A549 (cell line): ENCODE data around the gene IDUA. TPM values are rescaled to one million over a fixed set of nuclear protein-coding genes. Genes with fewer than 3 reads are reported as not detected.
A peak's percentile ranks its signal among the peaks of the same experiment; 100 is the strongest.

Source experiments
- ATAC-seq, 2 experiments: fragments of 200-7000 bp in 1 of 2; fragments of >200 bp in 1 of 2; cut with Nextera tagmentation in 1 of 2; cut with Tn5 transposase in 1 of 2; 3 replicates each; pipeline versions ENCODE4 v1.8.0 to v1.9.1; 2018 to 2020; ENCODE audit warnings: mild to moderate bottlenecking in 1 of 2, moderate library complexity in 1 of 2
- CTCF ChIA-PET: fragments of 300-600 bp; sonication (Branson Sonifier 250); formaldehyde crosslinking; extraction: SDS; loops from one replicate; lab custom pipeline; 2021; ENCODE audit warnings: antibody characterized with exemption, inconsistent platforms; lab: Yijun Ruan, JAX
- POLR2A ChIA-PET: fragments of 350-600 bp; formaldehyde crosslinking; extraction: SDS; loops from one replicate; lab custom pipeline; 2021; ENCODE audit warnings: antibody characterized with exemption, inconsistent platforms; lab: Yijun Ruan, JAX
- DNase-seq, 2 experiments: peaks; one replicate each; pipeline versions ENCODE4 v3.0.0 to v3.0.0-alpha.2; 2011 to 2016; ENCODE audit warnings: low read depth in 1 of 2, low spot score in 1 of 2
- FAIRE-seq: peaks from 2 replicates; lab custom pipeline; 2011; peaks lifted over from hg19 to GRCh38; lab: Jason Lieb, UNC
- H3K27ac ChIP-seq, 2 experiments: fragments of >200 bp; sonication (Bioruptor Twin); formaldehyde crosslinking; 3 replicates each; pipeline ENCODE4 v1.5.1; 2016 to 2017
- H3K4me1 ChIP-seq: fragments of >200 bp; sonication (Bioruptor Twin); formaldehyde crosslinking; 3 replicates; pipeline ENCODE4 v1.6.1; 2016
- H3K4me2 ChIP-seq: fragments of >200 bp; sonication (Bioruptor Twin); formaldehyde crosslinking; 3 replicates; pipeline ENCODE4 v1.6.1; 2016
- H3K4me3 ChIP-seq: fragments of >200 bp; sonication (Bioruptor Twin); formaldehyde crosslinking; 3 replicates; pipeline ENCODE4 v1.5.1; 2016
- H3K9me3 ChIP-seq: fragments of >200 bp; sonication (Bioruptor Twin); formaldehyde crosslinking; 3 replicates; pipeline ENCODE4 v1.6.1; 2016
- CBX2 ChIP-seq: fragments of 200-600 bp; sonication (generic); IDR thresholded peaks from 2 replicates; pipeline ENCODE4 v1.6.1; 2016; ENCODE audit warnings: low read depth, mild to moderate bottlenecking, borderline replicate concordance
- CBX8 ChIP-seq: fragments of 200-600 bp; sonication (generic); IDR thresholded peaks from 2 replicates; pipeline ENCODE4 v1.6.1; 2016
- CEBPB ChIP-seq, 2 experiments: fragments of >200 bp in 1 of 2; sonication (Bioruptor Twin) in 1 of 2; formaldehyde crosslinking in 1 of 2; IDR thresholded peaks; 2 replicates each; pipeline ENCODE4 v1.6.1; 2012 to 2016
- CHD2 ChIP-seq: fragments of 150-350 bp; IDR thresholded peaks from 2 replicates; pipeline ENCODE4 v1.6.1; 2014; ENCODE audit warnings: low read length; ENCODE audit not compliant: partially characterized antibody
- EHF ChIP-seq: fragments of 250-450 bp; sonication (Bioruptor Pico); IDR thresholded peaks from 2 replicates; pipeline ENCODE4 v1.5.0; 2020; ENCODE audit warnings: mild to moderate bottlenecking
- ESRRA ChIP-seq: fragments of 150-350 bp; IDR thresholded peaks from 2 replicates; pipeline ENCODE4 v1.6.1; 2014; ENCODE audit warnings: mild to moderate bottlenecking, low read length, borderline replicate concordance
- HDAC2 ChIP-seq: fragments of 200-600 bp; sonication (generic); IDR thresholded peaks from 2 replicates; pipeline ENCODE4 v1.6.1; 2016
- HOXB13 ChIP-seq: fragments of 250-450 bp; sonication (Bioruptor Pico); IDR thresholded peaks from 2 replicates; pipeline ENCODE4 v1.5.0; 2020; ENCODE audit warnings: low read depth, mild to moderate bottlenecking, moderate library complexity
- JUN ChIP-seq, 2 experiments: fragments of >200 bp; sonication (Bioruptor Twin); formaldehyde crosslinking; IDR thresholded peaks; 2 replicates in 1 of 2; 3 replicates in 1 of 2; pipeline ENCODE4 v1.6.1; 2016 to 2017
- MYC ChIP-seq: IDR thresholded peaks from 2 replicates; pipeline ENCODE4 v1.6.1; 2012; ENCODE audit warnings: mild to moderate bottlenecking, inconsistent platforms, low read length, improper control_type of control experiment, borderline replicate concordance
- NFE2L2 ChIP-seq: fragments of 150-350 bp; conservative IDR thresholded peaks from 2 replicates; pipeline ENCODE4 v1.6.1; 2014; ENCODE audit warnings: low read length
- NR3C1 ChIP-seq: fragments of >200 bp; sonication (Bioruptor Twin); formaldehyde crosslinking; IDR thresholded peaks from 3 replicates; pipeline ENCODE4 v1.6.1; 2017
- PHF8 ChIP-seq: fragments of 200-600 bp; sonication (generic); IDR thresholded peaks from 2 replicates; pipeline ENCODE4 v1.6.1; 2016; ENCODE audit warnings: low read depth, mild to moderate bottlenecking, antibody characterized with exemption, moderate library complexity, borderline replicate concordance
- POLR2AphosphoS2 ChIP-seq: conservative IDR thresholded peaks from 2 replicates; pipeline ENCODE4 v1.6.1; 2012; ENCODE audit warnings: low read length, improper control_type of control experiment, inconsistent platforms
- RARB ChIP-seq: fragments of 250-450 bp; sonication (Bioruptor Pico); IDR thresholded peaks from 2 replicates; pipeline ENCODE4 v1.8.0; 2021; ENCODE audit warnings: mild to moderate bottlenecking, moderate library complexity
- RNF2 ChIP-seq: fragments of 200-600 bp; sonication (generic); IDR thresholded peaks from 2 replicates; pipeline ENCODE4 v1.6.1; 2016; ENCODE audit warnings: low read depth, mild to moderate bottlenecking, antibody characterized with exemption, moderate library complexity, borderline replicate concordance
- ZFP36 ChIP-seq: fragments of 450-650 bp; IDR thresholded peaks from 2 replicates; pipeline ENCODE4 v1.6.1; 2014; ENCODE audit warnings: borderline replicate concordance; ENCODE audit not compliant: partially characterized antibody
- WGBS: methylation state at CpG from one replicate; pipeline ENCODE4 v1.1.6; 2017; ENCODE audit errors: missing lambda C conversion rate; 5-methylcytosine and 5-hydroxymethylcytosine counted together
- polyA plus RNA-seq, 4 experiments: library from polyadenylated mRNA; depleted of rRNA in 3 of 4; stranded (reverse); fragments of >200 nt; fragmentation: RNase III in 1 of 4; extraction: RNeasy Plus Mini Kit Qiagen cat#74134 plus additional on column Dnase treatment in 1 of 4; gene quantifications; 2 replicates in 3 of 4; 3 replicates in 1 of 4; pipeline ENCODE4 v1.2.3, GENCODE V29; 2011 to 2017
- TF ChIP-seq, protein P1 (sequence below): IDR thresholded peaks from 2 replicates; pipeline ENCODE4 v1.6.1; 2012; ENCODE audit warnings: low read depth, borderline replicate concordance
- TF ChIP-seq, protein P2 (sequence below): fragments of 200-600 bp; sonication (generic); IDR thresholded peaks from 2 replicates; pipeline ENCODE4 v1.6.1; 2016; ENCODE audit warnings: antibody characterized with exemption, mild to moderate bottlenecking, moderate library complexity
- TF ChIP-seq, protein P3 (sequence below): fragments of >200 bp; sonication (Bioruptor Twin); formaldehyde crosslinking; IDR thresholded peaks from 2 replicates; pipeline ENCODE4 v1.6.1; 2016

Gene IDUA
- polyA plus RNA-seq, 2 of the 4 experiments (the other 2 are of a cell fraction): 3.1 to 19.4 TPM

DNA sequence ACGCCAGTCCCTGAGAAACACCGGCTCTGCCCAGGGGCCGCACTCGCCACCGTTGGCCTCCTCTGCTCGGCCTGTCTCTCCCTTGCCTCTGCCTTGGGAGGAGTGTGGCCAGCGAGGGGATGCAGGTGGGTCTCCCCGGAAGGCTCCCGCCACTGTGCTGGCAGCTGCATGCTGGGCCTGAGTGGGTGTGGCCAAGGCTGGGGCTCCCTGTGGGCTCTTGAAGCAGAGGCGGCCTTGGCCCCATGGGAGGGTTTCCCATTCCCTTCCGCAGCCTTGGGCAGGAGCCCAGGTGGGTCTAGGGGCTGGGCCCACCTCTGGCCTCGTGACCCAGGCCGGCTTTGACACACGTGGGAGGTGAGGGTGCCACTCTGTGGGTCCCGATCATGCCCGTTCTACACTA lies 43.7 kb downstream of the IDUA start:
- 71% methylated on average over 7 of the region's 16 CpGs for WGBS
- ATAC-seq: 0 out of 6 replicates have a peak, but pooled peaks of 1 of the 2 experiments have one; percentile 4
- ChIA-PET CTCF (no interaction called here), POLR2A (no interaction called here)
- TF ChIP-seq MYC (no peak), CBX8 (no peak), RNF2 (no peak), NFE2L2 (no peak), HDAC2 (no peak), ZFP36 (no peak), POLR2AphosphoS2 (no peak), JUN (IDR thresholded peaks at IDR 0.05) (no peak), ESRRA (no peak), HOXB13 (CRISPR knock-in tag) (no peak), RARB (no peak), CHD2 (no peak), CEBPB (IDR thresholded peaks at IDR 0.05) (no peak), CBX2 (no peak)
- TF ChIP-seq, protein P1, sequence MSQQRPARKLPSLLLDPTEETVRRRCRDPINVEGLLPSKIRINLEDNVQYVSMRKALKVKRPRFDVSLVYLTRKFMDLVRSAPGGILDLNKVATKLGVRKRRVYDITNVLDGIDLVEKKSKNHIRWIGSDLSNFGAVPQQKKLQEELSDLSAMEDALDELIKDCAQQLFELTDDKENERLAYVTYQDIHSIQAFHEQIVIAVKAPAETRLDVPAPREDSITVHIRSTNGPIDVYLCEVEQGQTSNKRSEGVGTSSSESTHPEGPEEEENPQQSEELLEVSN: no peak
- TF ChIP-seq, protein P2, sequence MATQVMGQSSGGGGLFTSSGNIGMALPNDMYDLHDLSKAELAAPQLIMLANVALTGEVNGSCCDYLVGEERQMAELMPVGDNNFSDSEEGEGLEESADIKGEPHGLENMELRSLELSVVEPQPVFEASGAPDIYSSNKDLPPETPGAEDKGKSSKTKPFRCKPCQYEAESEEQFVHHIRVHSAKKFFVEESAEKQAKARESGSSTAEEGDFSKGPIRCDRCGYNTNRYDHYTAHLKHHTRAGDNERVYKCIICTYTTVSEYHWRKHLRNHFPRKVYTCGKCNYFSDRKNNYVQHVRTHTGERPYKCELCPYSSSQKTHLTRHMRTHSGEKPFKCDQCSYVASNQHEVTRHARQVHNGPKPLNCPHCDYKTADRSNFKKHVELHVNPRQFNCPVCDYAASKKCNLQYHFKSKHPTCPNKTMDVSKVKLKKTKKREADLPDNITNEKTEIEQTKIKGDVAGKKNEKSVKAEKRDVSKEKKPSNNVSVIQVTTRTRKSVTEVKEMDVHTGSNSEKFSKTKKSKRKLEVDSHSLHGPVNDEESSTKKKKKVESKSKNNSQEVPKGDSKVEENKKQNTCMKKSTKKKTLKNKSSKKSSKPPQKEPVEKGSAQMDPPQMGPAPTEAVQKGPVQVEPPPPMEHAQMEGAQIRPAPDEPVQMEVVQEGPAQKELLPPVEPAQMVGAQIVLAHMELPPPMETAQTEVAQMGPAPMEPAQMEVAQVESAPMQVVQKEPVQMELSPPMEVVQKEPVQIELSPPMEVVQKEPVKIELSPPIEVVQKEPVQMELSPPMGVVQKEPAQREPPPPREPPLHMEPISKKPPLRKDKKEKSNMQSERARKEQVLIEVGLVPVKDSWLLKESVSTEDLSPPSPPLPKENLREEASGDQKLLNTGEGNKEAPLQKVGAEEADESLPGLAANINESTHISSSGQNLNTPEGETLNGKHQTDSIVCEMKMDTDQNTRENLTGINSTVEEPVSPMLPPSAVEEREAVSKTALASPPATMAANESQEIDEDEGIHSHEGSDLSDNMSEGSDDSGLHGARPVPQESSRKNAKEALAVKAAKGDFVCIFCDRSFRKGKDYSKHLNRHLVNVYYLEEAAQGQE: no peak
- TF ChIP-seq, protein P3, sequence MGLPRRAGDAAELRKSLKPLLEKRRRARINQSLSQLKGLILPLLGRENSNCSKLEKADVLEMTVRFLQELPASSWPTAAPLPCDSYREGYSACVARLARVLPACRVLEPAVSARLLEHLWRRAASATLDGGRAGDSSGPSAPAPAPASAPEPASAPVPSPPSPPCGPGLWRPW: no peak
- no peaks in the 10 kb centered on the region for H3K9me3 ChIP-seq
- DNase-seq: no peak
- no peak overlapping the region for H3K27ac ChIP-seq
- H3K4me1 ChIP-seq: no peaks in the 10 kb centered on the region
- H3K4me3 ChIP-seq: no peak overlapping the region
- FAIRE-seq: no peak
- no peak overlapping the region for H3K4me2 ChIP-seq

DNA sequence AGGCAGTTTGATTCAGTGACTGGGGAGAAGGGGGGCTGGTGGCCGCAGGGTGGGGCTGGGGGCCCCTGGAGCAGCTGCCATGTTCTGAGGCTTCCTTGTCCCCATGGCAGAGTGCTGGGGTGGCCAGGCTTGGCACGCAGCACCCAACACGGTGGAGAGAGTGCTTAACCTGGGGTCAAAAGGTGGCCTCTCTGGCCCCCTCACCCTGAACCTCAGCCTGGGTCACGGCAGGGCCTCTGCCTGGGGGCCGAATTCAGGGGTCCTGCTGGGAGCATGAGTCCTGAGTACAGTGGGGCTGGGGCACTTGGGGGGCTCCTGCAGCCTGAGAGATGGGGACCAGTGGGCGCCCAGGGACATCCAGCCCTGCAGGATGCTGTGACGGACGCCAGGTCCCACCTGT lies 44.5 kb downstream of the IDUA start:
- no peak overlapping the region for H3K4me2 ChIP-seq
- H3K4me1 ChIP-seq: no peaks in the 10 kb centered on the region
- DNase-seq: no peak
- H3K27ac ChIP-seq: no peak overlapping the region
- ChIA-PET POLR2A (no interaction called here), CTCF (no interaction called here)
- no peak for FAIRE-seq
- no peaks in the 10 kb centered on the region for H3K9me3 ChIP-seq
- TF ChIP-seq EHF (no peak), NR3C1 (no peak), PHF8 (no peak)
- no peak for ATAC-seq
- WGBS: 93% methylated on average over 3 of the region's 8 CpGs
- H3K4me3 ChIP-seq: no peak overlapping the region
